B cell (primary cell): Measurements from ENCODE around the gene FUT9. TPM values are rescaled to one million over a fixed set of nuclear protein-coding genes. Genes with fewer than 3 reads are reported as not detected.

ENCODE experiments used
- ATAC-seq: fragments of 200-7000 bp; cut with Tn5 transposase; one replicate; pipeline ENCODE4 v1.10.0; 2021; ENCODE audit warnings: low read depth, mild to moderate bottlenecking, moderate number of reproducible peaks, moderate library complexity
- CTCF ChIA-PET: fragments of 350-600 bp; sonication (Branson Sonifier 250); formaldehyde crosslinking; loops from one replicate; lab custom pipeline; 2021; ENCODE audit warnings: antibody characterized with exemption, inconsistent platforms; lab: Charles Lee
- POLR2A ChIA-PET: fragments of 350-600 bp; sonication (Branson Sonifier 250); formaldehyde crosslinking; loops from one replicate; lab custom pipeline; 2021; ENCODE audit warnings: antibody characterized with exemption; lab: Charles Lee
- DNase-seq: peaks from one replicate; pipeline ENCODE4 v3.0.0; 2013
- H2AFZ ChIP-seq: 2 replicates; pipeline ENCODE4 v1.6.1; 2012; ENCODE audit warnings: mild to moderate bottlenecking, low read depth, low read length; ENCODE audit not compliant: insufficient read depth, poor library complexity, severe bottlenecking
- H3K27ac ChIP-seq, 2 donors: 1 replicate in 1 of 2; 2 replicates in 1 of 2; pipeline ENCODE4 v1.5.1; 2012 to 2013; ENCODE audit warnings: low read length in 2 of 2, mild to moderate bottlenecking in 2 of 2, moderate library complexity in 1 of 2
- H3K27me3 ChIP-seq, 4 experiments: fragments of 200-600 bp in 1 of 4; sonication (generic) in 1 of 4; replicated peaks in 1 of 4; 1 replicate in 2 of 4; 2 replicates in 2 of 4; pipeline versions ENCODE4 v1.6.1 to v1.7.0; 2013 to 2016; ENCODE audit warnings: low read length in 3 of 4, mild to moderate bottlenecking in 2 of 4, mixed read lengths in 1 of 4, moderate library complexity in 1 of 4; ENCODE audit not compliant: insufficient read depth in 4 of 4, control insufficient read depth in 3 of 4; ENCODE audit errors: control extremely low read depth in 1 of 4
- H3K36me3 ChIP-seq, 2 experiments: replicated peaks in 1 of 2; 1 replicate in 1 of 2; 2 replicates in 1 of 2; pipeline versions ENCODE4 v1.6.1 to v1.7.1; 2013; ENCODE audit warnings: low read length in 1 of 2; ENCODE audit not compliant: insufficient read depth in 2 of 2, control insufficient read depth in 1 of 2; ENCODE audit errors: control extremely low read depth in 1 of 2, extremely low read depth in 1 of 2
- H3K4me1 ChIP-seq, 2 donors: fragments of 200-600 bp in 1 of 2; sonication (generic) in 1 of 2; 1 replicate in 1 of 2; 2 replicates in 1 of 2; pipeline versions ENCODE4 v1.5.1 to v1.6.1; 2013 to 2017; ENCODE audit warnings: low read length in 2 of 2; ENCODE audit not compliant: control insufficient read depth in 2 of 2, insufficient read depth in 2 of 2
- H3K4me2 ChIP-seq: replicated peaks from 2 replicates; pipeline ENCODE3; 2012; ENCODE audit warnings: mild to moderate bottlenecking, low read depth, low read length; ENCODE audit not compliant: poor library complexity, severe bottlenecking
- H3K4me3 ChIP-seq, 5 experiments: fragments of 200-600 bp in 1 of 5; sonication (generic) in 1 of 5; 1 replicate in 3 of 5; 2 replicates in 2 of 5; pipeline versions ENCODE4 v1.5.1 to v1.7.0; 2011 to 2016; ENCODE audit warnings: low read length in 4 of 5, mild to moderate bottlenecking in 4 of 5, low read depth in 2 of 5, control low read depth in 1 of 5, moderate library complexity in 1 of 5; ENCODE audit not compliant: insufficient read depth in 1 of 5; ENCODE audit errors: control extremely low read depth in 1 of 5, extremely low read depth in 1 of 5
- H3K79me2 ChIP-seq: fragments of 200-600 bp; sonication (generic); one replicate; pipeline ENCODE4 v1.6.0; 2016; ENCODE audit warnings: low read length; ENCODE audit not compliant: control insufficient read depth, insufficient read depth
- H3K9ac ChIP-seq: fragments of 200-600 bp; sonication (generic); 2 replicates; pipeline ENCODE4 v1.6.1; 2017; ENCODE audit warnings: mild to moderate bottlenecking, low read length, moderate library complexity
- H3K9me3 ChIP-seq, 3 donors: one replicate each; pipeline versions ENCODE4 v1.6.1 to v1.7.1; 2013; ENCODE audit warnings: low read length in 2 of 3; ENCODE audit not compliant: control insufficient read depth in 2 of 3, insufficient read depth in 1 of 3; ENCODE audit errors: control extremely low read depth in 1 of 3
- H4K20me1 ChIP-seq: 2 replicates; pipeline ENCODE4 v1.6.0; 2012; ENCODE audit warnings: mild to moderate bottlenecking, low read length; ENCODE audit not compliant: insufficient read depth, control insufficient read depth, poor library complexity, severe bottlenecking
- H3K27ac Mint-ChIP-seq: one replicate; pipeline ENCODE4 v1.8.0; 2021; ENCODE audit warnings: mixed read lengths
- H3K27me3 Mint-ChIP-seq: one replicate; pipeline ENCODE4 v1.8.0; 2021; ENCODE audit warnings: mixed read lengths
- H3K4me1 Mint-ChIP-seq: one replicate; pipeline ENCODE4 v1.8.0; 2021; ENCODE audit warnings: mixed read lengths
- H3K4me3 Mint-ChIP-seq: one replicate; pipeline ENCODE4 v1.8.0; 2021; ENCODE audit warnings: mixed read lengths
- H3K9me3 Mint-ChIP-seq: one replicate; pipeline ENCODE4 v1.8.0; 2022; ENCODE audit warnings: mixed read lengths; ENCODE audit not compliant: insufficient read depth
- CTCF ChIP-seq: fragments of 200-600 bp; IDR thresholded peaks from one replicate; pipeline ENCODE4 v1.8.0; 2022; ENCODE audit warnings: antibody characterized with exemption, mild to moderate bottlenecking
- EZH2 ChIP-seq: IDR thresholded peaks from 2 replicates; pipeline ENCODE4 v1.6.1; 2012; ENCODE audit warnings: borderline replicate concordance, low read depth, mild to moderate bottlenecking, moderate library complexity, low read length; ENCODE audit not compliant: insufficient read depth, poor library complexity, severe bottlenecking
- WGBS: methylation state at CpG from one replicate; pipeline ENCODE4 v1.1.5; 2013; ENCODE audit warnings: missing lambda C conversion rate; ENCODE audit not compliant: insufficient coverage; 5-methylcytosine and 5-hydroxymethylcytosine counted together
- intact Hi-C: fragments of 100-400 bp; cut with micrococcal nuclease; formaldehyde crosslinking; loops from one replicate; pipeline ENCODE4 v1.10.0; 2022
- polyA plus RNA-seq: library from polyadenylated mRNA; depleted of rRNA; stranded (reverse); fragments of >200 nt; gene quantifications from 2 replicates; pipeline ENCODE4 v1.2.3, GENCODE V29; 2012
- total RNA-seq, 2 donors: library from RNA; stranded (reverse); fragments of 120-200 nt in 1 of 2; gene quantifications; 1 replicate in 1 of 2; 2 replicates in 1 of 2; pipeline versions ENCODE4 v1.2.3 to v1.2.4, GENCODE V29; 2013 to 2022

Gene FUT9
- total and polyA plus RNA-seq, 2 donors (not counting 1 experiment from before 2014, with no cell fraction given) = not detected

DNA sequence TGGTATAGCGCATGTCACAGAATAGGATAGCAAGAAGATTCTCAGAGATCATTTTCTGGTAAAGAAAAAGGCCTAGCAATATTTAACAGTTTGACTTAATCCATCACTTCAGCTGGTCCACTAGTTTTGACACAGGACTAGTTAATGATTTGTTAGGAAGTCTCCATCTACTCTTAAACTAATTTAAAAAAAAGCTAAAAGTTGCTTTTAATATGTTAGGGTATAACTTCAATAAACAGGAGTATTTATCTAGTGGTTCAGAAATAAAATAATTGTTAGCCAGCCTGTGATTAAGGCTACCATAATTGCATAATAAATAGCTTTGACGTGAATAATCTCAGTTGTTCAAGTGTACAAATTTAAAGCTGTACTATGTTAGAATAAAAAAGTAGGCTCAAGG is 195.6 kb downstream of the FUT9 start:
- H3K27ac ChIP-seq = no peak overlapping the region
- Mint-ChIP-seq H3K4me3 (no peak overlapping the region), H3K27ac (no peak overlapping the region), H3K27me3 (no peaks in the 10 kb centered on the region), H3K4me1 (no peaks in the 10 kb centered on the region), H3K9me3 (no peaks in the 10 kb centered on the region)
- intact Hi-C loops = no loop called here
- no CpG with 5 or more reads among the region's 2 CpGs for WGBS
- H3K9me3 ChIP-seq = no peaks in the 10 kb centered on the region
- H3K9ac ChIP-seq = no peak overlapping the region
- ATAC-seq (no peak), DNase-seq (no peak)
- no peaks in the 10 kb centered on the region for H3K36me3 ChIP-seq
- no peaks in the 10 kb centered on the region for H3K79me2 ChIP-seq
- H3K4me1 ChIP-seq = no peaks in the 10 kb centered on the region
- H2AFZ ChIP-seq = no peak overlapping the region
- CTCF ChIA-PET = no interaction called here
- TF ChIP-seq EZH2 (no peak), CTCF (no peak)
- H3K4me3 ChIP-seq = no peak overlapping the region
- H4K20me1 ChIP-seq = no peaks in the 10 kb centered on the region
- H3K4me2 ChIP-seq = no peak overlapping the region
- H3K27me3 ChIP-seq = no peaks in the 10 kb centered on the region
- POLR2A ChIA-PET = no interaction called here

- Mint-ChIP-seq H3K4me1 (no peaks in the 10 kb centered on the region), H3K27ac (no peak overlapping the region), H3K4me3 (no peak overlapping the region), H3K27me3 (no peaks in the 10 kb centered on the region), H3K9me3 (no peaks in the 10 kb centered on the region)
- H2AFZ ChIP-seq = no peak overlapping the region
- H3K27ac ChIP-seq = no peak overlapping the region
- TF ChIP-seq CTCF (no peak), EZH2 (no peak)
- H3K36me3 ChIP-seq = no peaks in the 10 kb centered on the region
- intact Hi-C loops = no loop called here
- no peaks in the 10 kb centered on the region for H3K79me2 ChIP-seq
- H4K20me1 ChIP-seq = no peaks in the 10 kb centered on the region
- H3K4me3 ChIP-seq = no peak overlapping the region
- ATAC-seq = no peak
- no peak for DNase-seq
- POLR2A ChIA-PET = no interaction called here
- H3K4me1 ChIP-seq = no peaks in the 10 kb centered on the region
- H3K4me2 ChIP-seq = no peak overlapping the region
- H3K27me3 ChIP-seq = no peaks in the 10 kb centered on the region
- H3K9me3 ChIP-seq = no peaks in the 10 kb centered on the region
- no peak overlapping the region for H3K9ac ChIP-seq
- CTCF ChIA-PET = no interaction called here
Measured at GRCh38 chr6:96212066-96212465, 196.3 kb downstream of the FUT9 start.
